HG02981 (cell line): ENCODE measurements around the gene PDGFA.

Source experiments
- ATAC-seq: cut with Tn5 transposase; IDR thresholded peaks from one replicate; pipeline ENCODE4 v1.9.1; 2021; ENCODE audit warnings: mild to moderate bottlenecking, moderate library complexity; ENCODE audit not compliant: unreplicated experiment

Gene PDGFA

GRCh38 chr7:491958-492713, 27.5 kb downstream of the PDGFA start:
- no peak for ATAC-seq

- ATAC-seq = no peak
Observed at GRCh38 chr7:491292-491957, 28.2 kb downstream of the PDGFA start.

GRCh38 chr7:490461-491291, 29.0 kb downstream of the PDGFA start:
- no peak for ATAC-seq

- ATAC-seq = no peak
Observed at GRCh38 chr7:489876-490275, 29.8 kb downstream of the PDGFA start.

GRCh38 chr7:486216-486743, 33.4 kb downstream of the PDGFA start:
- no peak for ATAC-seq

GRCh38 chr7:485188-486081, 34.2 kb downstream of the PDGFA start:
- ATAC-seq = no peak

GRCh38 chr7:484356-485101, 35.1 kb downstream of the PDGFA start:
- no peak for ATAC-seq

GRCh38 chr7:483656-484355, 35.8 kb downstream of the PDGFA start:
- no peak for ATAC-seq

GRCh38 chr7:482521-483083, 37.0 kb downstream of the PDGFA start:
- no peak for ATAC-seq

GRCh38 chr7:481219-481930, 38.3 kb downstream of the PDGFA start:
- no peak for ATAC-seq

GRCh38 chr7:480531-481218, 39.0 kb downstream of the PDGFA start:
- no peak for ATAC-seq

- ATAC-seq = no peak
Observed at GRCh38 chr7:479948-480499, 39.6 kb downstream of the PDGFA start.

GRCh38 chr7:479115-479947, 40.3 kb downstream of the PDGFA start:
- ATAC-seq = no peak

GRCh38 chr7:477626-478220, 41.9 kb downstream of the PDGFA start:
- ATAC-seq = no peak

GRCh38 chr7:476736-477360, 42.8 kb downstream of the PDGFA start:
- no peak for ATAC-seq
